HEK293T (cell line): ENCODE measurements around the gene SLC9C1.

ENCODE experiments used
- ARNT ChIP-seq: fragments of 450-650 bp; IDR thresholded peaks from 2 replicates; pipeline ENCODE4 v1.6.1; 2017; ENCODE audit warnings: mild to moderate bottlenecking
- BHLHE40 ChIP-seq: fragments of 450-650 bp; IDR thresholded peaks from 2 replicates; pipeline ENCODE4 v1.6.1; 2016; ENCODE audit warnings: mild to moderate bottlenecking, moderate library complexity, borderline replicate concordance
- CTBP1 ChIP-seq: fragments of 450-650 bp; IDR thresholded peaks from 2 replicates; pipeline ENCODE4 v1.6.1; 2016; ENCODE audit warnings: borderline replicate concordance
- FOXM1 ChIP-seq: fragments of 450-650 bp; IDR thresholded peaks from 2 replicates; pipeline ENCODE4 v1.6.1; 2017; ENCODE audit warnings: mild to moderate bottlenecking, borderline replicate concordance
- L3MBTL2 ChIP-seq: fragments of 450-650 bp; conservative IDR thresholded peaks from 2 replicates; pipeline ENCODE4 v1.6.1; 2016; ENCODE audit warnings: mild to moderate bottlenecking

GRCh38 chr3:112298781-112299180, 4.8 kb upstream of the SLC9C1 start:
- TF ChIP-seq FOXM1 (no peak), L3MBTL2 (no peak), CTBP1 (no peak), ARNT (no peak), BHLHE40 (no peak)
